A673 (cell line): ENCODE measurements around the gene FAM24B.

Experiments used
- CTCF ChIP-seq: fragments of 300-800, 200-600 bp; sonication (generic); conservative IDR thresholded peaks from 2 replicates; pipeline ENCODE4 v1.5.1; 2017; ENCODE audit warnings: low read depth, mild to moderate bottlenecking, antibody characterized with exemption, low read length, moderate library complexity, mixed read lengths
- EZH2 ChIP-seq: fragments of 200-600 bp; sonication (generic); IDR thresholded peaks from 2 replicates; pipeline ENCODE4 v1.6.1; 2017; ENCODE audit warnings: borderline replicate concordance, low read depth, mild to moderate bottlenecking, mixed read lengths, antibody characterized with exemption, low read length; ENCODE audit not compliant: poor library complexity, severe bottlenecking

GRCh38 chr10:122814493-122814892, 64.9 kb downstream of the FAM24B start:
- no peak for TF ChIP-seq CTCF
- TF ChIP-seq EZH2 = no peak
